Ishikawa (cell line): ENCODE measurements around the gene LYRM2.
A peak's percentile ranks its signal among the peaks of the same experiment; 100 is the strongest.

Source experiments
- RAD21 ChIP-seq: IDR thresholded peaks from 2 replicates; pipeline ENCODE4 v1.6.1; 2012; ENCODE audit warnings: low read depth
- REST ChIP-seq: IDR thresholded peaks from 2 replicates; pipeline ENCODE4 v1.6.1; 2012; ENCODE audit warnings: low read depth, mild to moderate bottlenecking
- USF1 ChIP-seq: IDR thresholded peaks from 2 replicates; pipeline ENCODE4 v1.6.1; 2012

- TF ChIP-seq RAD21 (peak; percentile 71), USF1 (no peak), REST (no peak)
Measured at GRCh38 chr6:89610149-89610642, 28.4 kb downstream of the LYRM2 start.
